HEK293T (cell line): Measurements from ENCODE around the gene TVP23B.
"Not testable (repeated sequence)": the region's sequence is repeated elsewhere in the genome, so short reads cannot be mapped to it uniquely, and the experiment has no call there.

Experiments
- ARNT ChIP-seq: fragments of 450-650 bp; IDR thresholded peaks from 2 replicates; pipeline ENCODE4 v1.6.1; 2017; ENCODE audit warnings: mild to moderate bottlenecking
- BHLHE40 ChIP-seq: fragments of 450-650 bp; IDR thresholded peaks from 2 replicates; pipeline ENCODE4 v1.6.1; 2016; ENCODE audit warnings: mild to moderate bottlenecking, moderate library complexity, borderline replicate concordance
- CTBP1 ChIP-seq: fragments of 450-650 bp; IDR thresholded peaks from 2 replicates; pipeline ENCODE4 v1.6.1; 2016; ENCODE audit warnings: borderline replicate concordance
- ELF4 ChIP-seq: fragments of 450-650 bp; IDR thresholded peaks from 2 replicates; pipeline ENCODE4 v1.6.1; 2017; ENCODE audit warnings: antibody characterized with exemption
- FOXK2 ChIP-seq: fragments of 450-650 bp; IDR thresholded peaks from 2 replicates; pipeline ENCODE4 v1.6.1; 2016; ENCODE audit warnings: mild to moderate bottlenecking
- FOXM1 ChIP-seq: fragments of 450-650 bp; IDR thresholded peaks from 2 replicates; pipeline ENCODE4 v1.6.1; 2017; ENCODE audit warnings: mild to moderate bottlenecking, borderline replicate concordance
- L3MBTL2 ChIP-seq: fragments of 450-650 bp; conservative IDR thresholded peaks from 2 replicates; pipeline ENCODE4 v1.6.1; 2016; ENCODE audit warnings: mild to moderate bottlenecking
- NFRKB ChIP-seq: fragments of 450-650 bp; IDR thresholded peaks from 2 replicates; pipeline ENCODE4 v1.6.1; 2016; ENCODE audit warnings: mild to moderate bottlenecking, moderate library complexity
- SP1 ChIP-seq: fragments of 450-650 bp; IDR thresholded peaks from 2 replicates; pipeline ENCODE4 v1.6.1; 2017
- SUZ12 ChIP-seq: fragments of 450-650 bp; IDR thresholded peaks from 2 replicates; pipeline ENCODE4 v1.6.1; 2016; ENCODE audit warnings: mild to moderate bottlenecking
- ZNF384 ChIP-seq: fragments of 450-650 bp; IDR thresholded peaks from 2 replicates; pipeline ENCODE4 v1.6.1; 2016

DNA sequence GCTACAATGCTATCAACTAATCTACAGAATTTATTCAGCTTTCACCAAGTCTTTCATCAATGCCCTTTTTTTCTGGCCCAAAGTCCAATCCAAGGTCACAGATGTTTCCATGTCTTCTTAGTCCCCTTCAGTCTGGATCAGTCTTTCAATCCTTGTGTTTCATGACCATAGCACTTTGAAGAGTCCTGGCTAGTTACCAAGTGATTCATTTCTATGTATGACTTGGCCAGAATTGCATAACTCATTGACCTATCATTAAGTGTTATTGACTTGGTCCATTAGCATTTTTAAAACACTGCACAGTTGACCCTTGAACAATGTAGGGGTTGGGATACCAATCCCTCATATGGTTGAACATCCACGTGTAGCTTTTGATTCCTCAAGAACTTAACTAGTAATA, 48.5 kb upstream of the TVP23B start:
- TF ChIP-seq BHLHE40, ARNT, ZNF384, SUZ12, FOXK2, ELF4, FOXM1, SP1, CTBP1, L3MBTL2, NFRKB: not testable (repeated sequence)
